Stimulated activated CD4-positive, alpha-beta T cell treated with anti-CD3 and anti-CD28 coated beads, Interleukin-2, amount 100 ng/mL, for 4 hours (primary cell): Measurements from ENCODE around the gene SYCP3.
"Not testable (repeated sequence)": the region's sequence is repeated elsewhere in the genome, so short reads cannot be mapped to it uniquely, and the experiment has no call there.

Experiments used
- DNase-seq: peaks from one replicate; pipeline ENCODE4 v3.0.0-alpha.2; 2020; ENCODE audit warnings: low read depth

SYCP3 gene

DNA sequence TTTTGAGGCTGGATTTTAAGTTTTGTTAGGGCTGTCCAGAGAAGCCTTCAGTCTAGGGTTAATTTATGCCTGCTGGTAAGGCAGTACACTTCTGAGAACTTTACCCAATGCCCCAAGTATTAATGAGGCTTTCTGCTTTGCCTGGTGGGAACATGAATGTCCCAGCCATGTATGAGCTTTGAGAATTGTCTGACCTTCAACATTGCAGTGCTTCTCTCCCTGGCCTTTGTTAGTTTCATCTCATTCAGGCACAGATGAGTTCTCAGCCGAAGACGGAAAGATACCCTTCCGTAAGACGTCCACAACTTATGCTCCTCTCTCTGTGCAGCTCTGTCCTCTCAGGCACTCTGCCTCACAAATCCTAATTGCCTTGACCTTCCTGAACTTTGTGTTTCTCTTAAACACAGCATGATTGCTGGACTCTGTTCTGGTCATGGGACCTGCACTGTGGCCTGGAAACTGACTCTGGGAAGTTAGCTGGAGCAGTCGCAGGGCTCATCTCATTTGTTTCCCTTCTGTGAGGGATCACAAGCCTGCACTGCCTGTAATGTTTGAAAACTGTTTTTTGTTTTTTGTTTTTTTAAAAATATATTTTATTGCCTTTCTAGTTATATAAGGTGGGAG is 26.1 kb downstream of the SYCP3 start:
- no peak for DNase-seq

GRCh38 chr12:101710288-101710687 is 29.0 kb downstream of the SYCP3 start:
- DNase-seq: no peak

DNA sequence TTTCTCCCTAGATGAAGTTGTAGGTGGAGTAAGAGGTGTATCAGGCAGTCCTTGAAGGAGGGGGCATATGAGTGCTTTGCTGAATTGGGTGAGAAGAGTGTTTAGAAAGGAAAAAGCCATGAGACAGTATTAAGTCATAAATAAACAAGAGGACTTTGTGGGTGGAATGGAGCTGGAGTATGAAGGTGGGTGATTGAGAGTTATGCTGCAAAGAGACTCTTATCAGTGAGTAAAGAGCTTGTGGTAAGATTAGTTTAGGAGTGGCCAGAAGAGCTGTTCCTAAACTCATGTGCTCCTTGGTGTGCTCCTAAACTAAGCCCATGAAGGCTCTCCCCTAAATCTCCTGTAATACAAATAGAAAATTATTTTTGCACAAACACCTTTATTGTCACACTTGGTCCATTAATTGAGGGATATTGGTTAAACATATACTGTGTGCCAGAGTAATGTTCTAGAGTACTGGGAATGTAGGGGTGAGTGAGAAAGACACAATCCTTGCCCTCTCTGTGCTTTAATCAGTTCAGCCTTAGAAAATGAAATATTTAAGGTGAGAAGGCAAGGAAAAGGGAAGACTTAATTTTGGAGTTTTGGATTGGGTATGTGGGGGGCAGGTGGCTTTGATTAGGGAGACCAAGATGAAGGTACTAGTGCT is 32.0 kb downstream of the SYCP3 start:
- no peak for DNase-seq

GRCh38 chr12:101706403-101706802 is 32.9 kb downstream of the SYCP3 start:
- no peak for DNase-seq

DNA sequence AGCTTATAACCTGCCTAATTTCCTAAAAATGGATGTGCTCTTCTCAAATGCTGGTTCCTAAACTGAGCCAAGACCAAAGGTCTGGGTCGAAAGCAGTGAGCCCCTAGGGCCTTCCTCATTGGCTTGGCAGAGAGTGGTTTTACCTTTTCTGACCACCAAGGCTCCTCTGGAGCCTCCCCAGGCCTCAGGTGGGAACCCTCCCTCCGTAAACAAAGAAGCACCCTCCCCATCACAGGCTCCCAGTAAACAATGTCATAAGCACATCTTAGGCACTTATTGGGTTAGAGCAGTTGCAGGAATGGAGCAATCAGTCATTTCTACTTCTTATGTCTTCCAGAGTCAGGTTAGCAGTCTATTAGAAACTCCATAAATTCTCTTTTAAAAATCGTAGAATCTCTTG is 35.8 kb downstream of the SYCP3 start:
- no peak for DNase-seq

- no peak for DNase-seq
These were observed 38.9 kb downstream of the SYCP3 start for GRCh38 chr12:101700299-101700820.

GRCh38 chr12:101698800-101699347 is 40.4 kb downstream of the SYCP3 start:
- DNase-seq: no peak

GRCh38 chr12:101697930-101698799 is 41.1 kb downstream of the SYCP3 start:
- no peak for DNase-seq

DNA sequence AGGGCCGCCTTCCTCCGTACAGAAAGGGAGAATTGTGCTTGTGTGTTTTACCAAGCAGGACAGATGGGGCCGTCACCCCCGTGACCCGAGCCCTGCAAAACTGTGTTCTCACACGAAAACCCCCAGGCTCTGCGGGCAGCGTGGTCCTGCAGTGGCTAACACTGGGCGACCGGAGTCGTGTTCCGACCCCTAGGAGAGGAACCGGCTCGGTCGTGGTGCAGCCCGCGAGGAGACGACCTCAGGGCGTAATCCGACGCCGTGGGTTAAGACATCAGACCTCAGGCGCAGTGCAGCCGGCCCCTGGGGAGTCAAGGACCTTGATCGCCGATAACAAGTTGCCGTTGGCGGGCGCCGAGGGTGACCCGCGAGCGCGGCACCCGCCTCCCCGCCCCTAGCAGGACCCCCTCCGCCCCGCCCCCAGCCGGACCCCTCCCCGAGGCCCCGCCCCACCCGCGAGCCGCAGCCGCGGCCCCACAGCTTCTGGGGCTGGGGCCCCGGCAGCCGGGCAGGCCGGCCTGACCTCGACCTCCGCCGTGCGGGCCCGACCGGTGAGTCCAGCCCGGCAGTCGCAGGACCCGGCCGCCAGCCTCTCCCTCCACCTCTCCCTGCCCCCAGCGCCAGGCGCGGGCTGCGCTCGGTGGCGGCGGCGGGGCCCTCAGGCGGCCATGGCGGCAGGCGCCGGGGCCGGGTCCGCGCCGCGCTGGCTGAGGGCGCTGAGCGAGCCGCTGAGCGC is 41.9 kb downstream of the SYCP3 start, which contains the start of gene CHPT1:
Gene CHPT1 (plus strand): TSS at position 444 of the 733 bp plus-strand sequence. CDS start 222 bp downstream, at position 666.
- peak; percentile 28 for DNase-seq

DNA sequence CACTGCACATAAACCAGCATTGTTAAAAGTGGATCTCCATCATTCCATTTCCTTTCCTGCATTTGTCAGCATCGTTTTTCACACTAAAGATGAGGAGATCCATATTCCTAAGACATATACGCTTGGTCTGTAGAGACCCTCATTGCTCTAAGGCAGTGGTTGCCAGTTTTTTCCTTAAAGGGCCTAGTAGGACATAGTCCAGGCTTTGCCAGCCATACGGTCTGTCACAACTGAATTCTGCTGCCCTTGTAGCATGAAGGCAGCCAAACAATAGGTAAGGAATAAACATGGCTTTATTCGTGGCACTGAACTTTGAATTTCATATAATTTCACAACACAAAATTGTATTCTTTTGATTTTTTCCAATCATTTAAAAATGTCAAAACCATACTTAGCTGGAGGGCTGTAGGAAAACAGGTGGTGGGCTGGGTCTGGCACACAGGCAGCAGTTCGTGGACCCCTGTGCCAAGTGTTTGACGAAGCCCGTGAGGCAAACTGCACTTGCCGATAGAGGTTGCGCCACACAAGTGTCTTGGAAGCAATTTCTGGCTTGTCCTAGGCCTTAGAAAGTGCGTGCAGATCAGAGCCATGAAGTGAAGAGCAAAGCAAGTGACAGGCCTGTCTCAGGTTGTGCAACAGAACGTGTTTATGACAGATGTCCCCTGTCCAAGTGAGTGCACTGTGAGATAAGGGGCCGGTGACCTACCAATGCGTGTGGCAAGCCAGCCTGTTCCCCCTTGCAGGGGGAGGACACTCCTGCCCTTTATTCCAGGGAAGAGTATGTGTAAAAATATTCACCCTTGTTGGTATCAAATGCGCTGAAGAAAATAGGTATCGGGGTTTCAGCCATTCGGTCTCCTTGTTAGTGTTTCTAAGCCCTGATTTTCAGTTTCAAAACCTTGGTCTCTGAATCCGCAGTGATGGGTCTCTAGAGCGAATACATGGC is 42.7 kb downstream of the SYCP3 start:
- DNase-seq: no peak

- DNase-seq: no peak
These were observed 43.6 kb downstream of the SYCP3 start for GRCh38 chr12:101695706-101696105.

DNA sequence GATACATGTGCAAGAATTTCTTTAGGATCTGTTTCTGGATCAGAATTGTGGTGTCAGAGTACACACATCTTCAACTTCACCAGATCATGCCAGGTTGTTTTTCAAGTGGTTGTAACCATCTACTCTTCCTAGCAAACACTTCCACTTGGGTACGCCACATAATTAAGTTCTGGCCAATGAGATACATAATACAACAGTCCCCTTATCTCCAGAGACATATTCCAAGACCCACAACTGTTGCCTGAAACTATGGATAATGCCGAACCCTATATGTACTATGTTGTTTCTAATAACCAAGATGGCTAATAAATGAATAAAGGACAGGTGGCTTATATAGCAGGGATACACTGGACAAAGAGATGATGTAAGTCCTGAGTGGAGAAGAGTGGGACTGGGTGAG is 44.3 kb downstream of the SYCP3 start:
- no peak for DNase-seq

DNA sequence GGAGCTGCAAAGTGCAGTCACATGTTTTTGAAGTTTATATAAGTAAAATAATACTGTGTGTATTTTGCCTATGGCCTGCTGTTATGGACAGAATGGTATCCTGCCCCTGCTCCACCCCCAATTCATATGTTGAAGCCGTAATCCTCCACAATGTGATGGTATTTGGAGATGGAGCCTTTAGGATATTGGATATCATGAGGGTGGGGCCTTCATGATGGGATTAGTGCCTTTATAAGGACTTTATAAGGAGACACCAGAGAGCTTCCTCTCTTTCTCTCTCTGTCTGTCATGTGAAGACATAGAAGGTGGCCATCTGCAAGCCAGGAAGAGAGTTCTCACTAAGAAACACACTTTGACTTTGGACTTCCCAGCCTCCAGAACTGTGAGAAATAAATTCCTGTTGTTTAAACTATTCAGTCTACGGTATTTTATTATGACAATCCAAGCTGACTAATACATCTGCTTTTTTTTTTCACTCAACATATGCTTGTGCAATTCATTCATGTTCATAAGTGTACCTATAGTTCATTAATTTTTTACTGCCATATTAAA is 44.9 kb downstream of the SYCP3 start:
- DNase-seq: no peak

- DNase-seq: no peak
These were observed 47.7 kb downstream of the SYCP3 start for GRCh38 chr12:101691503-101692096.

DNA sequence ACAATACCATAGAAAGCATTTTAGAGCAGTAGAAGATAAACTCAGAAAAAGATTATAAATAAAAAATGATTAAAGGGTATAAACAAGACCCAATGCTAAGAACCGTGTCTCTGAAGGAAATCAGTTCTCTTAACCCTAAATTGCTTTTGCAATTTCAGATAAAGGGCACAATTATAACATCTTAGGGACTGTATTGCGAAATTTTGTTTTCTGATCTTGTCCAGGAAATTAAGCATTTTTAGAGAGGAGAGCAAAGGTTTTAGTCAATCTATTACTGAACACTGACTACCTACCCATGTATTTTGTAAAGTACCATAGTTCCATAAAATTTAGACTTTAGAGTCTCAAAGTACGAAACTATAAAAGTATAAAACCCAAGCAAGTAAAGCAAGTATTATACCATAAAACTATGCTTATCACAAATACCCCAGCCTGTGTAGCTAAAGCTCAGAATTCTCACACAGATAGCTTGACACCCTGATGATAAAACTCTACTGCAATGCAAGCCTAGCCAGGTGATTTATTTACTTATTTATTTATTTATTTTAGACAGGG is 48.6 kb downstream of the SYCP3 start:
- no peak for DNase-seq

DNA sequence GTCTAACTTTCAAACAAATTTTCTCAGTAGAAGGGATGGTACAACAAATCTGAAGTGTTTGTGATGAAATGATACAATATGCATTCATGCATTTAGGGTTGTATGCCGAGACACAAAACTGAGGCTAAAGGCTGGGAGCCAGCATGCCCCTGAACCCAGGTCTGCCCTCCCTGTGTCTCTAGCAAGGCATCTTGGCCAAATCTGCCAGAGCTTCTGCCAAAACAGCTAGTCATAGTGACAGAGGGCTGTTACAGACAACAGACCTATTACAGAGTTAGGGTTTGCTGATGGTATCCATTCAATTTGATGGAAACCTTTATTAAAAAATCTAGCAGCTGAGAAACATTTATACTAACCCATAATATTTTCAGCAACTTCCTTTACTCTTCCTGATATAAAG is 53.1 kb downstream of the SYCP3 start:
- DNase-seq: no peak

DNA sequence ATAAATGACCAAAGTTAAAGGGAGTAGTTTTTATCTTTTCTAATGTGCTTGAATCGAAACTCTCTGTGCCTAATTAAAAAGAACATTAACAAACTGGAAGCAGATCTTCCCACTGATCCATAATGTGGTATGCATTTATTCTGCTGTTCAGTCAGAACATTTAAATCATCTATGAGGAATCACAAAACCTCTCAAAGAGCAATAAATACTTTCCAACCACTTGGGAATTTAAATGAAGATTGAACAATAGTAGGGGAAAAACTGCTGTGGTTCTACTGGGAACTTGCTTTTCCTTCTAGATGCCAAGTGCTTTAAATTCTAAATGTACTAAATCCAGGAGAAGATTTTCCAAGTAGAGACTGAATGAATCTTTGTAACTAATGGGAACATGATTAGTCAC is 54.2 kb downstream of the SYCP3 start:
- DNase-seq: no peak

GRCh38 chr12:101681627-101682026 is 57.6 kb downstream of the SYCP3 start:
- not testable (repeated sequence) for DNase-seq

DNA sequence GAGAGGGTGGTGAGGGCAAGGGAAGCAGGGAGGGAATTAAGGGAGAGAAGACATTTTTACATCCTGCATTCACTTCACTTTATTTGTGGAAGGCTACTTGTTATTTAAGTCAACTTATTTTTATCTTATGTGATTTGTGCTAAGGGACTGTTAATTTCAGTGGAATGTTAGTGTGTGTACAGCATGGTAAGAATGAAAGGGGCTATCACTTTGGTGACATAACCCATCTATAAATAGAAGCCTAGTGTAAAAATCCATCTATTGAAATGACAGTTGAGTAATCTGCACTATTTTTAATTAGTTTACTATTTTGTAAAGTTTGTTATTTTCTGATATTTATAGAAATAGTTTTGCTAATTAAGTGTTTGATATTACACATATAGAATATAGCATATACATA is 58.6 kb downstream of the SYCP3 start:
- no peak for DNase-seq

DNA sequence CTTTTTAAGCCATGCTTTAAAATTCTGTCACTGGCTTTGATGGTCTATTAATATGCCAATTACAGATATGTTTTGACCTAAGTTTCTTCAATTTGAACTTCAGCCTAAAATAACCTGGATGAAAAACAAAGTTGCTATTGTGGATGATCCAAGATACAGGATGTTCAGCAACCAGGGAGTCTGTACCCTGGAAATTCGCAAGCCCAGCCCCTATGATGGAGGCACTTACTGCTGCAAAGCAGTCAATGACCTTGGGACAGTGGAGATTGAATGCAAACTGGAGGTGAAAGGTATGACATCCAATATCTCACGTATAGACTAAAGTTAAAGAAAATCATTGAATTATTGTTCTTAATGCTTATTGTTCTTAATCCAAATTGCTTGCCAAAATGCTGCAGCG is 59.0 kb downstream of the SYCP3 start:
- DNase-seq: no peak
